K562 (cell line): ENCODE data around the gene ENKUR. TPM values are rescaled to one million over a fixed set of nuclear protein-coding genes. Genes with fewer than 3 reads are reported as not detected.

Experiments used
- DACH1 ChIP-seq: fragments of 450-650 bp; IDR thresholded peaks from 2 replicates; pipeline ENCODE4 v1.6.1; 2018; ENCODE audit not compliant: partially characterized antibody
- GTF2F1 ChIP-seq: IDR thresholded peaks from 2 replicates; pipeline ENCODE4 v1.6.1; 2011; ENCODE audit warnings: low read depth, low read length, improper control_type of control experiment
- IFI16 ChIP-seq: fragments of 250-450 bp; sonication (Bioruptor Pico); IDR thresholded peaks from 2 replicates; pipeline ENCODE4 v2.1.2; 2022; ENCODE audit warnings: mild to moderate bottlenecking, inconsistent platforms
- KDM1A ChIP-seq, 2 experiments: fragments of 450-650 bp; IDR thresholded peaks; 2 replicates each; pipeline ENCODE4 v1.6.1; 2016; ENCODE audit warnings: mild to moderate bottlenecking in 2 of 2
- RAD51 ChIP-seq: fragments of 450-650 bp; IDR thresholded peaks from 2 replicates; pipeline ENCODE4 v1.7.1; 2016; ENCODE audit warnings: low read depth, mild to moderate bottlenecking, borderline replicate concordance
- YY1 ChIP-seq, 3 experiments: IDR thresholded peaks; 2 replicates each; pipeline ENCODE4 v1.6.1; 2011; ENCODE audit warnings: low read length in 2 of 3, mild to moderate bottlenecking in 2 of 3, moderate library complexity in 2 of 3, borderline replicate concordance in 1 of 3, control low read depth in 1 of 3, low read depth in 1 of 3; ENCODE audit not compliant: insufficient read depth in 3 of 3, insufficient replicate concordance in 2 of 3, control insufficient read depth in 1 of 3, insufficient read length in 1 of 3; ENCODE audit errors: extremely low read depth in 1 of 3
- ZNF134 ChIP-seq: fragments of 250-450 bp; sonication (Bioruptor Pico); conservative IDR thresholded peaks from 2 replicates; pipeline ENCODE4 v1.4.0; 2020
- ZNF197 ChIP-seq: fragments of 200-800 bp; sonication (Bioruptor generic); IDR thresholded peaks from 2 replicates; pipeline ENCODE4 v1.6.1; 2016; ENCODE audit warnings: low read depth, missing genetic modification characterization, missing compliant biosample characterization
- ZNF24 ChIP-seq: fragments of 450-650 bp; IDR thresholded peaks from 2 replicates; pipeline ENCODE4 v1.6.1; 2016
- polyA plus RNA-seq, 8 experiments: library from polyadenylated mRNA; depleted of rRNA in 4 of 8; stranded (reverse) in 5 of 8; unstranded in 3 of 8; fragments of >200 nt; fragmentation: Nextera tagmentation in 2 of 8; fragmentation: Illumina TruSeq in 1 of 8; extraction: Ambion mirVana in 2 of 8; extraction: Trizol in 1 of 8; gene quantifications; 2 replicates each; pipeline versions ENCODE4 v1.2.1 to v1.2.3, GENCODE V29; 2011 to 2014; ENCODE audit warnings: inconsistent platforms in 1 of 8, missing spikeins in 1 of 8
- total RNA-seq, 7 experiments: library from RNA; depleted of rRNA in 6 of 7; stranded (reverse); fragments of >200 nt in 6 of 7; fragmentation: Illumina TruSeq in 2 of 7; extraction: Trizol in 2 of 7; gene quantifications; 2 replicates each; pipeline versions ENCODE4 v1.2.1 to v1.2.3, GENCODE V29; 2011 to 2021; ENCODE audit warnings: low replicate concordance in 1 of 7
- TF ChIP-seq, protein P1 (sequence below), 3 experiments: IDR thresholded peaks in 2 of 3; conservative IDR thresholded peaks in 1 of 3; 2 replicates each; pipeline ENCODE4 v1.5.1; 2011 to 2012; ENCODE audit warnings: low read length in 3 of 3, mild to moderate bottlenecking in 3 of 3, control low read depth in 2 of 3, improper control_type of control experiment in 1 of 3, inconsistent platforms in 1 of 3, low read depth in 1 of 3, mixed read lengths in 1 of 3, moderate library complexity in 1 of 3; ENCODE audit not compliant: insufficient read depth in 2 of 3
- TF ChIP-seq, protein P2 (sequence below): fragments of 450-650 bp; IDR thresholded peaks from one replicate; pipeline ENCODE4 v1.6.1; 2018; ENCODE audit warnings: mild to moderate bottlenecking, moderate library complexity; ENCODE audit not compliant: partially characterized antibody
- TF ChIP-seq, protein P3 (sequence below): sonication (generic); formaldehyde crosslinking; IDR thresholded peaks from 2 replicates; pipeline ENCODE4 v1.8.1; 2023; ENCODE audit warnings: mild to moderate bottlenecking, missing genetic modification reagents
- TF ChIP-seq, protein P4 (sequence below): fragments of 150-350 bp; IDR thresholded peaks from 2 replicates; pipeline ENCODE4 v1.6.1; 2014; ENCODE audit warnings: low read depth, mild to moderate bottlenecking, low read length, borderline replicate concordance
- TF ChIP-seq, protein P5 (sequence below): fragments of 250-450 bp; sonication (Bioruptor Pico); IDR thresholded peaks from 2 replicates; pipeline ENCODE4 v1.5.0; 2021; ENCODE audit warnings: mild to moderate bottlenecking, borderline replicate concordance

The ENKUR gene
- total and polyA plus RNA-seq, 9 of the 15 experiments (the other 6 are each of a cell fraction or from before 2014, with no cell fraction given): 0.06 to 0.46 (median 0.20) TPM

DNA sequence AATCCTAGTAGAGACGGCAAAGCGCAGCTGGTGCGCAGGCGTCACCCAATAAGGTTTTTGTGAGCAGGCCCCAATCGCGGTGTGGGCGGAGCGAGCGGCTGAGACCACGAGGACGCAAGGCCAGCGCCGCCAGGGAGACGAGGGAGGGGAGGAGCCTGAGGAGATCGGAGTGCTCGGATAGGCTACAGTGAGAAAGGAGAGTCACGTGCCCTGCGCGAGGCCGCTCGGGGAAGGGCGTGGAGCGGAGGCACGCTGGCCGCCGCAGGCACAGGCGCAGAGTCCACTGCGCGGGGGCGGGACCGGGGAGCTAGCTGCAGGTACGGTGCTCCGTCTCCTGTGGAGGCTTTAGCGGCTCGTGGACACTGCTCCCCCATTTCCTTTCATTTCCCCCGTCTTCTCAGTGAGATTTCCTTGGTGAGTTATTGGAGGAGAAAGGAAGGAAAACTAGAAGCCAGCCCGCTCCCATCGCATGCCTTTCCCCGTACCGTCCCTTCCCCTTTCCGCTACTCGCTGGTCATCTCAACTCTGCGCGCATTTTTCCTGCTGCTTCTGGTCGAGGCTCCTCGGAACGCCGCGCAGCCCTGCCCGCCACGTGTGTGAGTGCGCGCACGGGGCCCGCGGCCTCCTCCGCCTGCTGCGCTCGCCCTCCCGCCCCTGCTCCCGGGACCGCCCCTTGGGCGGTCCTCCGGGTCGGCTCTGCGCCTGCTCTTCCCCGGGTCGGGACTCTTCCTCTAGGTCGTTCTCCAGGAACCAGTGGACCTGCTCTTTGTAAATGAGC is 607 bp upstream of the ENKUR start, which contains the start of gene THNSL1 (continued):
- TF ChIP-seq, protein P1, sequence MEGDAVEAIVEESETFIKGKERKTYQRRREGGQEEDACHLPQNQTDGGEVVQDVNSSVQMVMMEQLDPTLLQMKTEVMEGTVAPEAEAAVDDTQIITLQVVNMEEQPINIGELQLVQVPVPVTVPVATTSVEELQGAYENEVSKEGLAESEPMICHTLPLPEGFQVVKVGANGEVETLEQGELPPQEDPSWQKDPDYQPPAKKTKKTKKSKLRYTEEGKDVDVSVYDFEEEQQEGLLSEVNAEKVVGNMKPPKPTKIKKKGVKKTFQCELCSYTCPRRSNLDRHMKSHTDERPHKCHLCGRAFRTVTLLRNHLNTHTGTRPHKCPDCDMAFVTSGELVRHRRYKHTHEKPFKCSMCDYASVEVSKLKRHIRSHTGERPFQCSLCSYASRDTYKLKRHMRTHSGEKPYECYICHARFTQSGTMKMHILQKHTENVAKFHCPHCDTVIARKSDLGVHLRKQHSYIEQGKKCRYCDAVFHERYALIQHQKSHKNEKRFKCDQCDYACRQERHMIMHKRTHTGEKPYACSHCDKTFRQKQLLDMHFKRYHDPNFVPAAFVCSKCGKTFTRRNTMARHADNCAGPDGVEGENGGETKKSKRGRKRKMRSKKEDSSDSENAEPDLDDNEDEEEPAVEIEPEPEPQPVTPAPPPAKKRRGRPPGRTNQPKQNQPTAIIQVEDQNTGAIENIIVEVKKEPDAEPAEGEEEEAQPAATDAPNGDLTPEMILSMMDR (IDR thresholded peaks at IDR 0.05 in 2 of 3, conservative IDR thresholded peaks at IDR 0.05 in 1 of 3; ENCODE audit: insufficient read depth in 2 of 3, low read depth in 1 of 3, low read length in 3 of 3): 0 out of 6 replicates have a peak, but pooled peaks of 1 of the 3 experiments have one; percentile 2
- no peak for TF ChIP-seq KDM1A (IDR thresholded peaks at IDR 0.05)
- TF ChIP-seq IFI16 (CRISPR knock-in tag): no peak
- TF ChIP-seq, protein P2, sequence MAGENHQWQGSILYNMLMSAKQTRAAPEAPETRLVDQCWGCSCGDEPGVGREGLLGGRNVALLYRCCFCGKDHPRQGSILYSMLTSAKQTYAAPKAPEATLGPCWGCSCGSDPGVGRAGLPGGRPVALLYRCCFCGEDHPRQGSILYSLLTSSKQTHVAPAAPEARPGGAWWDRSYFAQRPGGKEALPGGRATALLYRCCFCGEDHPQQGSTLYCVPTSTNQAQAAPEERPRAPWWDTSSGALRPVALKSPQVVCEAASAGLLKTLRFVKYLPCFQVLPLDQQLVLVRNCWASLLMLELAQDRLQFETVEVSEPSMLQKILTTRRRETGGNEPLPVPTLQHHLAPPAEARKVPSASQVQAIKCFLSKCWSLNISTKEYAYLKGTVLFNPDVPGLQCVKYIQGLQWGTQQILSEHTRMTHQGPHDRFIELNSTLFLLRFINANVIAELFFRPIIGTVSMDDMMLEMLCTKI: no peak
- TF ChIP-seq GTF2F1: peak; percentile 55; the same call in 1 of the 2 replicates
- peak; percentile 97 for TF ChIP-seq RAD51
- TF ChIP-seq, protein P3, sequence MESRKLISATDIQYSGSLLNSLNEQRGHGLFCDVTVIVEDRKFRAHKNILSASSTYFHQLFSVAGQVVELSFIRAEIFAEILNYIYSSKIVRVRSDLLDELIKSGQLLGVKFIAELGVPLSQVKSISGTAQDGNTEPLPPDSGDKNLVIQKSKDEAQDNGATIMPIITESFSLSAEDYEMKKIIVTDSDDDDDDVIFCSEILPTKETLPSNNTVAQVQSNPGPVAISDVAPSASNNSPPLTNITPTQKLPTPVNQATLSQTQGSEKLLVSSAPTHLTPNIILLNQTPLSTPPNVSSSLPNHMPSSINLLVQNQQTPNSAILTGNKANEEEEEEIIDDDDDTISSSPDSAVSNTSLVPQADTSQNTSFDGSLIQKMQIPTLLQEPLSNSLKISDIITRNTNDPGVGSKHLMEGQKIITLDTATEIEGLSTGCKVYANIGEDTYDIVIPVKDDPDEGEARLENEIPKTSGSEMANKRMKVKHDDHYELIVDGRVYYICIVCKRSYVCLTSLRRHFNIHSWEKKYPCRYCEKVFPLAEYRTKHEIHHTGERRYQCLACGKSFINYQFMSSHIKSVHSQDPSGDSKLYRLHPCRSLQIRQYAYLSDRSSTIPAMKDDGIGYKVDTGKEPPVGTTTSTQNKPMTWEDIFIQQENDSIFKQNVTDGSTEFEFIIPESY (CRISPR knock-in tag): peak; percentile 97
- TF ChIP-seq, protein P4, sequence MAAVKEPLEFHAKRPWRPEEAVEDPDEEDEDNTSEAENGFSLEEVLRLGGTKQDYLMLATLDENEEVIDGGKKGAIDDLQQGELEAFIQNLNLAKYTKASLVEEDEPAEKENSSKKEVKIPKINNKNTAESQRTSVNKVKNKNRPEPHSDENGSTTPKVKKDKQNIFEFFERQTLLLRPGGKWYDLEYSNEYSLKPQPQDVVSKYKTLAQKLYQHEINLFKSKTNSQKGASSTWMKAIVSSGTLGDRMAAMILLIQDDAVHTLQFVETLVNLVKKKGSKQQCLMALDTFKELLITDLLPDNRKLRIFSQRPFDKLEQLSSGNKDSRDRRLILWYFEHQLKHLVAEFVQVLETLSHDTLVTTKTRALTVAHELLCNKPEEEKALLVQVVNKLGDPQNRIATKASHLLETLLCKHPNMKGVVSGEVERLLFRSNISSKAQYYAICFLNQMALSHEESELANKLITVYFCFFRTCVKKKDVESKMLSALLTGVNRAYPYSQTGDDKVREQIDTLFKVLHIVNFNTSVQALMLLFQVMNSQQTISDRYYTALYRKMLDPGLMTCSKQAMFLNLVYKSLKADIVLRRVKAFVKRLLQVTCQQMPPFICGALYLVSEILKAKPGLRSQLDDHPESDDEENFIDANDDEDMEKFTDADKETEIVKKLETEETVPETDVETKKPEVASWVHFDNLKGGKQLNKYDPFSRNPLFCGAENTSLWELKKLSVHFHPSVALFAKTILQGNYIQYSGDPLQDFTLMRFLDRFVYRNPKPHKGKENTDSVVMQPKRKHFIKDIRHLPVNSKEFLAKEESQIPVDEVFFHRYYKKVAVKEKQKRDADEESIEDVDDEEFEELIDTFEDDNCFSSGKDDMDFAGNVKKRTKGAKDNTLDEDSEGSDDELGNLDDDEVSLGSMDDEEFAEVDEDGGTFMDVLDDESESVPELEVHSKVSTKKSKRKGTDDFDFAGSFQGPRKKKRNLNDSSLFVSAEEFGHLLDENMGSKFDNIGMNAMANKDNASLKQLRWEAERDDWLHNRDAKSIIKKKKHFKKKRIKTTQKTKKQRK: no peak
- no peak for TF ChIP-seq ZNF24
- no peak for TF ChIP-seq DACH1
- 0 out of 2 replicates have a peak, but pooled peaks have one; percentile 11 for TF ChIP-seq ZNF134
- TF ChIP-seq, protein P5, sequence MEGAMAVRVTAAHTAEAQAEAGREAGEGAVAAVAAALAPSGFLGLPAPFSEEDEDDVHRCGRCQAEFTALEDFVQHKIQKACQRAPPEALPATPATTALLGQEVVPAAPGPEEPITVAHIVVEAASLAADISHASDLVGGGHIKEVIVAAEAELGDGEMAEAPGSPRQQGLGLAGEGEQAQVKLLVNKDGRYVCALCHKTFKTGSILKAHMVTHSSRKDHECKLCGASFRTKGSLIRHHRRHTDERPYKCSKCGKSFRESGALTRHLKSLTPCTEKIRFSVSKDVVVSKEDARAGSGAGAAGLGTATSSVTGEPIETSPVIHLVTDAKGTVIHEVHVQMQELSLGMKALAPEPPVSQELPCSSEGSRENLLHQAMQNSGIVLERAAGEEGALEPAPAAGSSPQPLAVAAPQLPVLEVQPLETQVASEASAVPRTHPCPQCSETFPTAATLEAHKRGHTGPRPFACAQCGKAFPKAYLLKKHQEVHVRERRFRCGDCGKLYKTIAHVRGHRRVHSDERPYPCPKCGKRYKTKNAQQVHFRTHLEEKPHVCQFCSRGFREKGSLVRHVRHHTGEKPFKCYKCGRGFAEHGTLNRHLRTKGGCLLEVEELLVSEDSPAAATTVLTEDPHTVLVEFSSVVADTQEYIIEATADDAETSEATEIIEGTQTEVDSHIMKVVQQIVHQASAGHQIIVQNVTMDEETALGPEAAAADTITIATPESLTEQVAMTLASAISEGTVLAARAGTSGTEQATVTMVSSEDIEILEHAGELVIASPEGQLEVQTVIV (CRISPR knock-in tag): no peak
- no peak for TF ChIP-seq ZNF197
- peak in 2 of 3 experiments; percentile 27 to 33 for TF ChIP-seq YY1 (IDR thresholded peaks at IDR 0.05; ENCODE audit: borderline replicate concordance in 1 of 3, control insufficient read depth in 1 of 3, extremely low read depth in 1 of 3, insufficient read depth in 3 of 3, insufficient read length in 1 of 3, insufficient replicate concordance in 2 of 3, low read depth in 1 of 3, low read length in 2 of 3)
